GM18499 (cell line): ENCODE results near the gene PAK1IP1.
"Not testable (repeated sequence)": the region's sequence is repeated elsewhere in the genome, so short reads cannot be mapped to it uniquely, and the experiment has no call there.

Source experiments
- ATAC-seq: cut with Tn5 transposase; IDR thresholded peaks from one replicate; pipeline ENCODE4 v1.9.1; 2021; ENCODE audit warnings: moderate number of reproducible peaks; ENCODE audit not compliant: insufficient read depth, unreplicated experiment

PAK1IP1 gene, protein sequence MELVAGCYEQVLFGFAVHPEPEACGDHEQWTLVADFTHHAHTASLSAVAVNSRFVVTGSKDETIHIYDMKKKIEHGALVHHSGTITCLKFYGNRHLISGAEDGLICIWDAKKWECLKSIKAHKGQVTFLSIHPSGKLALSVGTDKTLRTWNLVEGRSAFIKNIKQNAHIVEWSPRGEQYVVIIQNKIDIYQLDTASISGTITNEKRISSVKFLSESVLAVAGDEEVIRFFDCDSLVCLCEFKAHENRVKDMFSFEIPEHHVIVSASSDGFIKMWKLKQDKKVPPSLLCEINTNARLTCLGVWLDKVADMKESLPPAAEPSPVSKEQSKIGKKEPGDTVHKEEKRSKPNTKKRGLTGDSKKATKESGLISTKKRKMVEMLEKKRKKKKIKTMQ

GRCh38 chr6:10694302-10695085 lies at the start of gene PAK1IP1, which contains the start of gene C6orf52:
Gene PAK1IP1 (plus strand): TSS chr6:10694972. CDS start chr6:10694986, 14 bp downstream.
Gene C6orf52 (minus strand): TSS chr6:10694616. CDS start chr6:10687550, 7,066 bp downstream.
- peak; percentile 94 for ATAC-seq

DNA sequence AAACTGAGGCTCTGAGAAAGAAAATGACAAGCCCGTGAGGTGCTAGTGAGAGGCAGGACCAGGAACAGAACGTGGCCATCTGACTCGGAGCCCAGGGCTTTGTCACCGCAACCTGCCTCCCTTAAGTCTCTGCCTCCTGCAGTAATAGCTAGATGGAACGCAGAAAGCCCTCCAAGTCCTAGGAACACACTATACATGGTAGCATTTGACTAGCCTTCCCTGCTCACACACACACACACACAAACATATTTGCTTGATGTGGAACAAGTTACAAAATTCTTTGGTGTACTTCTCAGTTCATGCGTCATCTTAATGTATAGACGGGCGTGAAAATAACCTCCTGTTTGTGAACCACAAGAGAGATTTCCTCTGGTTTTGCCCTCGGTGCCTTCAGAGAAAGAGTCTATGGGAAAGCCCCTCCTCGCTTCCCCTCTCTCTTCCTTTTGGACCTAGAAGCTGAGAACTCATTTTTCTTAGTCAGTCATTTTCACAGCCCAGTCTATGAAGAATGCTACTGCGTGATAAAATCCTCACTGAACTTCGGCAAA lies 39.2 kb upstream of the PAK1IP1 start:
- peak; percentile 65 for ATAC-seq

GRCh38 chr6:10658910-10659698 lies 35.7 kb upstream of the PAK1IP1 start:
- no peak for ATAC-seq

GRCh38 chr6:10659699-10660348 lies 34.9 kb upstream of the PAK1IP1 start:
- ATAC-seq: no peak

DNA sequence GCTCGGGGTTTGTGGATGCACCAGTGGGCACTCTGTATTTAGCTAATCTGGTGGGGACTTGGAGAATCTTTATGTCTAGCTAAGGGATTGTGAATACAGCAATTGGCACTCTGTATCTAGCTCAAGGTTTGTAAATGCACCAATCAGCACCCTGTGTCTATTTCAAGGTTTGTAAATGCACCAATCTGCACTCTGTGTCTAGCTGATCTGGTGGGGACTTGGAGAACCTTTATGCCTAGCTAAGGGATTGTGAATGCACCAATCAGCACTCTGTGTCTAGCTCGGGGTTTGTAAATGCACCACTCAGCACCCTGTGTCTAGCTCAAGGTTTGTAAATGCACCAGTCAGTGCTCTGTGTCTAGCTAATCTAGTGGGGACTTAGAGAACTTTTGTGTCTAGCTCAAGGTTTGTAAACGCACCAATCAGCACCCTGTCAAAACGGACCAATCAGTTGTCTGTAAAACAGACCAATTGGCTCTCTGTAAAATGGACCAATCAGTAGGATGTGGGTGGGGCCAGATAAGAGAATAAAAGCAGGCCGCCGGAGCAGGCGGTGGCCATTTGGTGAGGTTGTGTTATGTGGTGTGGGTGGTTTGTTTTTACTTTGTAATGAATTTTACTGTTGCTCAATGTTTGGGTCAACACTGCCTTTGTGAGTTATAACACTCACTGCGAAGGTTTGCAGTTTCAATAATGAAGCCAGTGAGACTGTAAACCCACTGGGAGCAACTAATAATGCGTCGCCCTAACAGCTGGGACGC lies 34.2 kb upstream of the PAK1IP1 start:
- not testable (repeated sequence) for ATAC-seq

DNA sequence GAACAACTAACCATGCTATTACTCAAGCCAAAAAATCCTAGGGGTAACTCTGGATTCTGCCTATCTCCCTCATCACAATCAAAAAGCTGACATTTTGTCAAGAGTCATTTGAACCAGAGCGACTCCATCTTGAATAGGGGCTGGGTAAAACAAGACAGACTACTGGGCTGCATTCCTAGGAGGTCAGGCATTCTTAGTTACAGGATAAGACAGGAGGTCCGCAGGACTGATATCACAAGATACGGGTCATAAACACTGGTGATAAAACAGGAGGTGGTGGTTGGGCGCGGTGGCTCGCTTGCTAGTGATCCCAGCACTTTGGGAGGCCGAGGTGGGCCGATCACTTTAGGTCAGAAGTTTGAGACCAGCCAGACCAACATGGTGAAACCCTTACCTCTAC lies 32.6 kb upstream of the PAK1IP1 start:
- no peak for ATAC-seq

DNA sequence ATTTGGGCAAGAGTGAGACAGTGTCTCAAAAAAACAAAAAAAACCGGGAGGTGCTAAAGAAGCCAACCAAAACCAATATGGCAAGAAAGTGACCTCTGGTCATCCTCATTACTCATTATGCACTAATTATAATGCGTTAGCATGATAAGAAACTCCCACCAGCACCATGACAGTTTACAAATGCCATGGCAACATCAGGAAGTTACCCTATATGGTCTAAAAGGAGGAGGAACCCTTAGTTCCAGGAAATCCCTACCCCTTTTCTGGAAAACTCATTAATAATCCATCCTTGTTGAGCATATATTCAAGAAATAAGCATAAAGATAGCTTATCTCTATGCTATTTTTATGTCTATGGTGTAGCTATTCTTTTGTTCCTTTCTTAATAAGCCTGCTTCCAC lies 32.0 kb upstream of the PAK1IP1 start:
- no peak for ATAC-seq

DNA sequence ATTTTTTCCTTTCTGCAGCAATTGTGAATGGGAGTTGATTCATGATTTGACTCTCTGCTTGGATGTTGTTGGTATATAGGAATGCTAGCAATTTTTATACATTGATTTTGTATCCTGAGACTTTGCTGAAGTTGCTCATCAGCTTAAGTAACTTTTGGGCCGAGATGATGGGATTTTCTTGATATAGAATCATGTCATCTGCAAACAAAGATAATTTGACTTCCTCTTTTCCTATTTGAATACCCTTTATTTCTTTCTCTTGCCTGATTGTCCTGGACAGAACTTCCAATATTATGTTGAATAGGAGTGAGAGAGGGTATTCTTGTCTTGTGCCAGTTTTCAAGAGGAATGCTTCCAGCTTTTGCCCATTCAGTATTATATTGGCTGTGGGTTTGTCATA lies 29.2 kb upstream of the PAK1IP1 start:
- not testable (repeated sequence) for ATAC-seq

DNA sequence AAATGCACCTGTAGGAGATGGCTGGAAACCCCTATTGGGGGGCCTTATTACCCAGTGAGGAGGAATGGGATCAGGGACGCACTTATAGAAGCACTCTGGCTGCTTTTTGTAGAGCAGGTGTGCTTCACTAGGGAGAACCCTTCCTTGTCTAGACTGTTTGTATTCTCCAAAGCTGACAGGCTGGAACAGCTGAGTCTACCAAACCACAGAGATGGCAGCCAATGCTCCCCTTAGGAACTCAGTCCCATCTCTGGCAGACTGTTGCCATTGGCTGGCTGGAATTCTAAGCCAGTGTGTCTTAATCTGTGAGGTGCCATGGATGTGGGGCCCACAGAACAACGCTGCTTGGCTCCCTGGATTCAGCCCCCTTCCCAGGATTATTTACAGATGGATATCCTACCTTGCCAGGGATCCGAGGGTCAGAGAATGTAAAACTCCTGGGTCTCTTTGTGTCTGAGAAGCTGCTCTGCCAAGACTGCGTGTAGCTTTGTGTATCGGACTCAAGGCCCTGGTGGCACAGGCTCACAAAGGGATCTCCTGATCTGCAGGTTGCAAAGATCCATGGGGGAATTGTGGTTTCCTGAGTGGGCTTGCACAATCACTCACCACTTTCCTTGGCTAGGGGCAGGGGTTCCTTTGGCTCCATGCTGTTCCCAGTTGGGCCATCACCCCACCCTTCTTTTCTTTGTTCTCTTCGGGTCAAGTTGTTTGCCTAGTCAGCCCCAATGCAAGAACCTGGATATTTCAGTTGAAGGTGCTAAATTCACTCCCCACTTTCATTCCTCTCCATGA lies 26.4 kb upstream of the PAK1IP1 start:
- no peak for ATAC-seq

- no peak for ATAC-seq
These were observed 18.4 kb upstream of the PAK1IP1 start for GRCh38 chr6:10676403-10676802.

- no peak for ATAC-seq
These were observed 16.3 kb upstream of the PAK1IP1 start for GRCh38 chr6:10678456-10678855.

DNA sequence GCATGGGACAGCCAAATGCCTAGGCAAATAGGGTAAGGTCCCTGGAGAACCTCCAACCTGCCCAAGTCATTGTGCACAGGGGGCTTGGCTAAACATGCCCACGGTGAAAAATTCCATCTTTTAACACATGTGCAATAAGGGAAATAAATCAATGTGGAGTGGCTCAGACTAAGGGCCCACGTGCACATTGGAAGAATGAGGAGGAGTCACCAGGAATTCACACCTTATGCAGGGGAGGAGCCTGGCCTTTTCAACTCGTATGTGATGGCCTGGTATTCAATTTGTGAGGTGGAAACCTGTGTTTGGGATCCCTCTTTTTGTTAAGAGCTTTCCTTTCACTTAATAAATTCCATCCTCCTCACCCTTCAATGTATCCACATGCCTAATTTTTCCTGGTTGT lies 13.0 kb upstream of the PAK1IP1 start:
- ATAC-seq: no peak

DNA sequence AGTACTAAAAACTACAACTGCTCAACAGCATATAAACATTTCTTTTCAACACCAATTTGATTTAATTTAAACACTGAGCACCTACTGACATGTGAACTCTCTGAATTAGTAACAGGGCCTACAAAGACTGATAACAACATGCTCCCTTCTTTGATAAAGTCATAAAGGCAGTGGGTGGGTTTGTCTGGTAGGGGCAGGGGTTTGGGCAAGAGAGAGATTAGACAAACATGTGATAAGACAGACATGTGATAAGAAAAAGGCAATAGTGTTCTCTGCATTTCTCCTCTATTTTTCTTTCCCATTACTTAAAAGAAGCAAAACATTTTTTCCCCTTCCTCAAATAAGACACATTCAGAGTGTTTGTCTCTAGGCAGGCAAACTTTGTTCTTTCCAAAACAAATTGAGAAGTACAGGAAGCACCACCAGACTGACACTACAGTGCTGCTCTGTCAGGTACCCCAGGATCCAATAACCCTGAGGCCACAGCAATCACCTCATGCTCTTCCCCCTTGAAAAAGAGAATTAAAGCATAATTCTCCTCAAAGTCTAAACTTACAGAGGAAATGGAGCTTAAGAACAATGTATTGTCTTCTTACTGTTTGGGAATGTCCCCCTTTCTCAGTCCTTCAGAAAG lies 12.3 kb upstream of the PAK1IP1 start:
- no peak for ATAC-seq

- ATAC-seq: no peak
These were observed 10.2 kb upstream of the PAK1IP1 start for GRCh38 chr6:10684618-10685017.

DNA sequence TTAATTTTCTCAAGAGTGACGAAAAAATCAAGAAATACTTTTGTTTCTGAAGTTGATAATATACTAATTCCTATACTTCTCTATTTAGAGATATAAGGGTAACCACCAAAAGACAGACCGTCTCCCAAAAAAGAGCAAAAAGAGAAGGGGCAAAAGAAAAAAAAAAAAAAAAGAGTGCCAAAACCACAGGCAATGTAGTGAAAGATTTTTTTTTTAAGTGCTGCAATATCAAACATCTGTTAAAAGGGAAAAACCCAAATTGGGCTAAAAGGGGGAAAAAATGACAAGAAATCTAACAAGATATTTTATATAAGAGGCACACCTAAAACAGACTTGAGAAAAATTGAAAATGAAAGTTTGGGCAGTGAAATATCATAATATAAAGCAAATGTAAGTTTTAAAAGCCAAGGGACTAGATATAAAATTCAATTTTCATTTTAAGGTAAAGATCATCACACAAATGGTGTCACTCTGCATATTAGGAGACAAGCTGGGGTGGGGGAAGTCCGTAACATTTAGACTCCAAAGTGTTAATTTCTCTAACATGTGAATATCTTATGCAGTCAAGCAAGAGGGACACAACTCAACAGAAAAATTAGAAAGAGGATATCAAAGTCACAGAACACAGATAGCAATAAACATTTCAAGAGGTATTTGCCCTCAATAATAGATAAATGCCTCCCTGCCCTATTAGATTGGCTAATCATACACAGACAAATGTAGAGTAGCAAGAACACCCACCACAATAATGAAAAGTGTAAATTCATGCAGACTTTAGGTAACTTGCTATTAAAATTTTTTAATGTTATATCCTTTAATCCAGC lies 9.5 kb upstream of the PAK1IP1 start:
- ATAC-seq: no peak

- no peak for ATAC-seq
These were observed 7.9 kb upstream of the PAK1IP1 start for GRCh38 chr6:10686901-10687300.

- ATAC-seq: no peak
These were observed 7.2 kb upstream of the PAK1IP1 start for GRCh38 chr6:10687582-10687981.
